ENCODE results near the gene CSMD2.

The CSMD2 gene

GRCh38 chr1:33641104-33641830 lies 523.8 kb downstream of the CSMD2 start:
- Histone ChIP-seq H3K9me3 (ENCODE audit: insufficient read depth, low read depth, low read length) (no peaks in the 10 kb centered on the region), H3K9me2 (replicated peaks; ENCODE audit: low read depth, low read length) (no peaks in the 10 kb centered on the region), H4K20me1 (ENCODE audit: insufficient read depth, low read length, poor library complexity, severe bottlenecking) (no peaks in the 10 kb centered on the region), H2AFZ (ENCODE audit: low read length) (no peak overlapping the region), H3K9ac (ENCODE audit: low read depth, low read length, poor library complexity, severe bottlenecking) (no peak overlapping the region), H3F3A (ENCODE audit: low read depth) (no peaks in the 10 kb centered on the region), H3K4me2 (ENCODE audit: low read depth, low read length, poor library complexity, severe bottlenecking) (no peak overlapping the region), H3K36me3 (ENCODE audit: insufficient read depth, low read length) (no peaks in the 10 kb centered on the region), H3K4me3 (ENCODE audit: low read length, poor library complexity, severe bottlenecking) (no peak overlapping the region), H3K27me3 (ENCODE audit: insufficient read depth, low read length, poor library complexity, severe bottlenecking) (no peaks in the 10 kb centered on the region), H3K79me2 (ENCODE audit: insufficient read depth, low read length) (no peaks in the 10 kb centered on the region), H3K4me1 (ENCODE audit: insufficient read depth, low read length, poor library complexity, severe bottlenecking) (no peaks in the 10 kb centered on the region)
- TF ChIP-seq CTCF (conservative IDR thresholded peaks at IDR 0.05; ENCODE audit: low read length) (peak; percentile 62), EZH2phosphoT487 (IDR thresholded peaks at IDR 0.05; ENCODE audit: borderline replicate concordance) (no peak)

DNA sequence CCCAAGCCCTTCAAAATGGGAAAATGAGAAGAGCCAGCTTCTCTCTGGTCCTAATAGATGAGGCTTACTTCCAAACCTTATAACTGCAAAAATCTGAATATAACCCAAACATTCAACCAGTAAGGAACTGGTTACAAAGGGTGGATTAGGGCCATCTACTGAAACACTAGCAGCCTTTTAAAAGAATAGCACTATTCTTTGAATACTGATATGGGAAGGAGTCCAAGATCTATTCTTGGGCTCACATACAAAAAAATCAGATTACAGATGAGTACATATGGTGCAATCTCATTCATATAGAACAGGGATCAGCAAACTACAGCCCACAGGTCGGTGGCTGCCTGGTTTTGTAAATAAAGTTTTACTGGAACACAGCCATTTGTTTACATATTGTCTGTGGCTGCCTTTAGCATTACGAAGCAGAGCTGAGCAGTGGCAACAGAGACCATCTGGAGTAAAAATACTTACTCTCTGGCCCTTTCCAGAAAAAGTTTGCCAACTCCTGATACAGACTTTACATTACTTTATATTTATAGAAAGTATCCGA lies 524.8 kb downstream of the CSMD2 start:
- Histone ChIP-seq H3K9me3 (ENCODE audit: insufficient read depth, low read depth, low read length) (no peaks in the 10 kb centered on the region), H3K9ac (ENCODE audit: low read depth, low read length, poor library complexity, severe bottlenecking) (no peak overlapping the region), H2AFZ (ENCODE audit: low read length) (no peak overlapping the region), H3K79me2 (ENCODE audit: insufficient read depth, low read length) (no peaks in the 10 kb centered on the region), H3K27me3 (ENCODE audit: insufficient read depth, low read length, poor library complexity, severe bottlenecking) (no peaks in the 10 kb centered on the region), H3K4me3 (ENCODE audit: low read length, poor library complexity, severe bottlenecking) (no peak overlapping the region), H3K4me1 (ENCODE audit: insufficient read depth, low read length, poor library complexity, severe bottlenecking) (no peaks in the 10 kb centered on the region), H3F3A (ENCODE audit: low read depth) (no peaks in the 10 kb centered on the region), H3K9me2 (replicated peaks; ENCODE audit: low read depth, low read length) (no peaks in the 10 kb centered on the region), H3K4me2 (ENCODE audit: low read depth, low read length, poor library complexity, severe bottlenecking) (no peak overlapping the region), H3K36me3 (ENCODE audit: insufficient read depth, low read length) (no peaks in the 10 kb centered on the region), H4K20me1 (ENCODE audit: insufficient read depth, low read length, poor library complexity, severe bottlenecking) (no peaks in the 10 kb centered on the region)
- TF ChIP-seq CTCF (conservative IDR thresholded peaks at IDR 0.05; ENCODE audit: low read length), result no peak
- TF ChIP-seq EZH2phosphoT487 (IDR thresholded peaks at IDR 0.05; ENCODE audit: borderline replicate concordance), result no peak

DNA sequence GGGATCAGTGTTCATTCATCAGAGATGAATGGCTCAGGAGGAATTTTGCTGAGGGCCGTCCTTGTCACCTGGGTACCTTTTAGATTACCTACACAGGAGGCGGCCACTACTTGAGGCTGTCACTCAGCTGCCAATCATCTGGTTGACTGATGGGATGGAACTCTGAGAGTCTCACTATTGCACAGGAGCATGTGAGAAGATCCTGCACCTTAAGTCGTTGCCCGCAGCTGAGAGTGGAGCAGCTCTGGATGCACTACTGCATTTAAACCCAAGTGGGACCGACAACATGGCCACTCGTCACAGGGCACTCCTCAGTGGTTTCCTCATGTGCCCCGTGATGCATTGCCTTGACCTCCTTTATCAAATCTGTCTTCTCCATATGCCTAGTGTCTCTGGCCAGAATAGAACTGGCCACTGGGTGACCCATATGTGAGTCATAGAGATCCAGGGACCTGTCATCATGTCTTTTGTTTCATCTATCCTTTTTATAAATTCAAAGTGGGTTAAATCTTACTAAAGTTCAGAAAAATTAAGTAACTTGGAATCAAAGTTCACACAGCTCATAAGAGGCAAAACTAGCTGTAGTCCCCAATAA lies 527.1 kb downstream of the CSMD2 start:
- Histone ChIP-seq H3K4me2 (ENCODE audit: low read depth, low read length, poor library complexity, severe bottlenecking) (no peak overlapping the region), H2AFZ (ENCODE audit: low read length) (no peak overlapping the region), H3K79me2 (ENCODE audit: insufficient read depth, low read length) (no peaks in the 10 kb centered on the region), H3K4me1 (ENCODE audit: insufficient read depth, low read length, poor library complexity, severe bottlenecking) (no peaks in the 10 kb centered on the region), H3K4me3 (ENCODE audit: low read length, poor library complexity, severe bottlenecking) (no peak overlapping the region), H3K9me3 (ENCODE audit: insufficient read depth, low read depth, low read length) (no peaks in the 10 kb centered on the region), H3F3A (ENCODE audit: low read depth) (no peaks in the 10 kb centered on the region), H3K9ac (ENCODE audit: low read depth, low read length, poor library complexity, severe bottlenecking) (no peak overlapping the region), H3K27me3 (ENCODE audit: insufficient read depth, low read length, poor library complexity, severe bottlenecking) (no peaks in the 10 kb centered on the region), H4K20me1 (ENCODE audit: insufficient read depth, low read length, poor library complexity, severe bottlenecking) (no peaks in the 10 kb centered on the region), H3K36me3 (ENCODE audit: insufficient read depth, low read length) (no peaks in the 10 kb centered on the region), H3K9me2 (replicated peaks; ENCODE audit: low read depth, low read length) (no peaks in the 10 kb centered on the region)
- TF ChIP-seq CTCF (conservative IDR thresholded peaks at IDR 0.05; ENCODE audit: low read length), result no peak
- TF ChIP-seq EZH2phosphoT487 (IDR thresholded peaks at IDR 0.05; ENCODE audit: borderline replicate concordance), result no peak
